PC-3 (cell line): ENCODE measurements around the gene CLMN.

Experiments used
- CTCF ChIP-seq: fragments of 300-600 bp; sonication (generic); conservative IDR thresholded peaks from 2 replicates; pipeline ENCODE4 v1.5.1; 2017; ENCODE audit warnings: antibody characterized with exemption, low read depth, mild to moderate bottlenecking, low read length
- EZH2 ChIP-seq: fragments of 300-600 bp; sonication (generic); IDR thresholded peaks from one replicate; pipeline ENCODE4 v1.6.1; 2017; ENCODE audit warnings: antibody characterized with exemption, mild to moderate bottlenecking, low read length; ENCODE audit not compliant: unreplicated experiment

GRCh38 chr14:95268350-95268749 lies 51.4 kb downstream of the CLMN start:
- TF ChIP-seq CTCF, result no peak
- no peak for TF ChIP-seq EZH2
